ENCODE measurements around the gene EFNA5. TPM values are rescaled to one million over a fixed set of nuclear protein-coding genes. Genes with fewer than 3 reads are reported as not detected.
A peak's percentile ranks its signal among the peaks of the same experiment; 100 is the strongest.

EFNA5 gene
- polyA plus RNA-seq, 10 donors, result 3.0 to 18.5 (median 4.8) TPM

- peak in 1 of 3 donors; percentile 28 for DNase-seq
These were observed 240.6 kb downstream of the EFNA5 start for GRCh38 chr5:107430071-107430625.

- no peak for DNase-seq
These were observed 242.4 kb downstream of the EFNA5 start for GRCh38 chr5:107428303-107428813.

GRCh38 chr5:107426872-107427271, 243.9 kb downstream of the EFNA5 start:
- DNase-seq, result no peak

GRCh38 chr5:107426209-107426608, 244.5 kb downstream of the EFNA5 start:
- no peak for DNase-seq

- peak in 1 of 3 donors; percentile 43 for DNase-seq
These were observed 245.2 kb downstream of the EFNA5 start for GRCh38 chr5:107425541-107426031.

GRCh38 chr5:107424491-107424890, 246.2 kb downstream of the EFNA5 start:
- no peak for DNase-seq

- no peak for DNase-seq
These were observed 248.2 kb downstream of the EFNA5 start for GRCh38 chr5:107422494-107422893.

GRCh38 chr5:107419498-107419897, 251.2 kb downstream of the EFNA5 start:
- no peak for DNase-seq

DNA sequence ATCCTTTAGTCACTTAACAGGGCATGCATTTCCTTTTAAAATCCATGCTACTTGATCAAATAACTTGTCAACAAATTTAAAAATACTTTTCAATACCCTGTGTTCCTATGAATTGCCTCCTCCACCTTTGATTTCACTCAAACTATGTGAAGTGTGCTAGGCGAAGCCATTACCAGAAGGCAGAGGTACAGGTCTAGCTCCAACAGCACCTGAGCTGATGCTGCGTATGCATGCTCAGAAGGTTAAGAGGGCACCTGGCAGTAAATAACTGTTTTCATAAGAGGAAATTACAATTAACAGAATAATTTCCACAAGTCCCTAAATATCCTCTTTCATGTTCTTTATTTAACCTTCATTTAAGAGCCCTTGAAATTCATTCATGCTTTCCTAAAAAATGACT, 251.8 kb downstream of the EFNA5 start:
- no peak for DNase-seq

DNA sequence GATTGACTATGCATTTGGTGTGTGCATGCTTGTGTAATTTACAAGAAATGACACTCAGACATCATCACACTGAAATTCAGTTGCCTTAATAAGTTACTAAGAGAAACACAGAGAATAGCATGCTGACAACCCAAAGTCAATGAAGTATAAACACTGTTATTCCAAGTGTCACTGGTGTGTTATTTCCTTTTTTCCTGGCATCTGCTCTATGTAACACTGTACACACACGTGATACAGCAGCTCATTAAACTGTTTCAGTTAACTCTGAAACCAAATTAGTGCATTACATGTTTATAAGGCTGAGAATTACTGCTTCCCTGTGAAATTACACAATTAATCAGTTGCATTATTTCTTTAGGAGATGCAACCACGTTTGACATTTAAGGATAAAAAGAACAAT, 252.7 kb downstream of the EFNA5 start:
- DNase-seq, result no peak

DNA sequence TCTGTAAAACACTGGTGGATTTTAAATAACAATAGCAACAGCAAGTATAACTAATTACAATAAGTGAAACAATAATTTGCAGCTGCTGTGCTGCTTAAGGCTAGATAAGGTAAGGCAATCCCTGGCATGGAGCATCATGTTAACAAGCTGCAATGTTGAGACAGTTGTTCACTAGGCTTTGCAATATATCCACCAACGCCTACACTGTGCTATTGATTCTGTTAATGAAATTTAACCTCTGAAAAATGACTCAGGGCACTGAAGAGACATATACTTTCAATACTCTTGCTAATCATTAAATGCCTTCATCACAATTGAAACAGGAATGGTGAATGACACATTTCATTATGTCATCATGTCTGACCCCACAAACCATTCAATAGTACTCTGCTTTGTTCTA, 255.0 kb downstream of the EFNA5 start:
- no peak for DNase-seq

- DNase-seq, result no peak
These were observed 255.9 kb downstream of the EFNA5 start for GRCh38 chr5:107414802-107415201.

DNA sequence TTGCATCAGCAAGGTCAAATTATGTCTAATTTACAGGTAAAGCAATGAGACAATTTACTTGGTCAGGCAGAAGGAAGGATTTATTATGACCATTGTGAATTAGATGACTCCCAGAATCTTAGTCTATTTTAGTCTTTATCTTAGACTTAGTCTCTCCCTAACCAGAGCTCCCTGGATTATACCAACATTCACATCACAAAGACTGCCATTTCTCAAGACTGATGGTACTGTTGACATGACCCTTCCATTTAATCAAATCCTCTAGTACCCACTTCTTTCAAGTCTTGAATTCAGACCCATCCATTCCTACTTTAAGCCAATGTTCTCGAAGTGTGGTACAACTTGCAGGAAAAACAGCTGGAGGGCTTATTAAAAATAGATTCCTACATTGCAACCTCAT, 257.0 kb downstream of the EFNA5 start:
- DNase-seq, result no peak

DNA sequence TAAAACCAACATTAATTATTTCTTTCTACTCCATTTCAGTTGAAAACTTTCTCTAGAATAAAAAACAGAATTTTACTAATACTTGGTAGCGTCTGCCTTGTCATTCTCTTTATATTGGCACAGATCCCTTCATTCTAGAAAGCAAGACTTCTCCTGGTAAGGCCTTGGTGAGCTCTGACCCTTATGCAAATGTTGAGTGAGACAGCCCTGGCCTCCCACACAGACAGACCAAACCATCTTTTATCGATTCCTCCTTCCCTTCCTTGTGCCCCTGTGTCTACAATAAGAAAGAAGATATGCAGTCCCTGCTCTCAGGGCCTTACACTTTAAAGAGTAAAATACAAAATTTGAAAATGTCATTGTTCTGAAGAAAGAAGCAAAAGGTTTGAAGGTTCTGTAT, 262.2 kb downstream of the EFNA5 start:
- DNase-seq, result no peak

GRCh38 chr5:107407713-107408298, 262.9 kb downstream of the EFNA5 start:
- no peak for DNase-seq

GRCh38 chr5:107404595-107405374, 266.0 kb downstream of the EFNA5 start:
- DNase-seq, result no peak

- DNase-seq, result no peak
These were observed 267.3 kb downstream of the EFNA5 start for GRCh38 chr5:107403228-107403953.

DNA sequence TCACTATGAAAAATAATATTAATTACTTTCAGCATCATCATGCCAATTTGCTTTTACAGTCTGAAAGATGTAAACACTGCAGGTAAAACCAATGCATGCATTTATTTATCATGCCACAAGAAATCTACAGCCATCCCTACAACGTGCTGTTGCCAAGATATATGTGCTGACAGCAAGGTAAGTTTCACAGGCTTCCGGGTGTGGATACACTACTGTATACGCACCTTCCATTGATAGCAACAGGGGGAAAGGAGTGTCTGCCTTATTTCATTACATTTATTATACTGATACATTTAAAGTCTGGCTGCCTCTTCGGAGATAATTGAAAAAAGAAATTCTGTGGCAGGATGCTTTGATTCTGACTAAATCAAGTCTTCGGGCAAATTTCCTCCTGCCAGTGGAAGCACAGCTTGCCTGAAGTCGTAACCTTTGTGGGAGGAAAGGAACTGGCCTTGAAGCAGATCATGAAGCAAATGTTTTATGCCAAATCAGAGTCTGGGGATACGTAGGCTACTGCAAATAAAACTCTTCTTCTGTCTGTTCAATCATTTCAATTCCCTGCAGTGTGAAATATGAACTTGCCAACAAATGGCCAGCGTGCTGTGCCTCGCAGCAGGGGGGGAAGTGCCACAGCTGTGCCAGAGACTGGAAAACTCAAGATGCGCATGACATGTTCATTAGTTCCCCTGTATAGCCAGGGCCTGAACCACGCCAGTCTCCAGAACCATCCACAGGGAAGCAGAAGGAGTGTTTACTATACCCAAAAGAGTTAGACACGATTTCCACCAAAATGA, 268.1 kb downstream of the EFNA5 start:
- DNase-seq, result peak; percentile 37 to 58 (median 40)

GRCh38 chr5:107401470-107402122, 269.1 kb downstream of the EFNA5 start:
- DNase-seq, result no peak

GRCh38 chr5:107400328-107400727, 270.4 kb downstream of the EFNA5 start:
- no peak for DNase-seq

- DNase-seq, result no peak
These were observed 272.0 kb downstream of the EFNA5 start for GRCh38 chr5:107398703-107399102.
